Body of pancreas (tissue), 4 donors: ENCODE results near the gene CNTNAP5.

Experiments used
- CTCF ChIP-seq, 7 experiments: fragments of 450-650 bp in 4 of 7; fragments of 200-600 bp in 3 of 7; sonication (generic) in 3 of 7; IDR thresholded peaks; one replicate each; pipeline ENCODE4 v1.5.1; 2016 to 2019; ENCODE audit warnings: antibody characterized with exemption in 7 of 7
- POLR2A ChIP-seq, 3 donors: fragments of 450-650 bp; IDR thresholded peaks; one replicate each; pipeline ENCODE4 v1.6.1; 2016; ENCODE audit warnings: antibody characterized with exemption in 3 of 3, mild to moderate bottlenecking in 2 of 3

GRCh38 chr2:124395961-124396360 is 370.9 kb downstream of the CNTNAP5 start:
- no peak for TF ChIP-seq POLR2A (IDR thresholded peaks at IDR 0.05)
- TF ChIP-seq CTCF (IDR thresholded peaks at IDR 0.05), result no peak
